IPS-NIHi7 (cell line): ENCODE results near the gene AURKB.

Experiments used
- DNase-seq: peaks from one replicate; pipeline ENCODE4 v3.0.0; 2012; ENCODE audit warnings: mixed read lengths; ENCODE audit errors: extremely low spot score

Gene AURKB

GRCh38 chr17:8162233-8162996 lies 48.0 kb downstream of the AURKB start, which contains the start of gene VAMP2:
Gene VAMP2 (minus strand): TSS chr17:8162948. CDS start chr17:8162879, 69 bp downstream.
- peak; percentile 52 for DNase-seq

GRCh38 chr17:8161289-8162232 lies 48.8 kb downstream of the AURKB start:
- DNase-seq, result no peak

GRCh38 chr17:8160741-8161221 lies 49.6 kb downstream of the AURKB start:
- no peak for DNase-seq

GRCh38 chr17:8160224-8160577 lies 50.2 kb downstream of the AURKB start:
- DNase-seq, result no peak

- no peak for DNase-seq
These were observed 50.7 kb downstream of the AURKB start for GRCh38 chr17:8159459-8160223.

- no peak for DNase-seq
These were observed 51.4 kb downstream of the AURKB start for GRCh38 chr17:8159032-8159400.

GRCh38 chr17:8158267-8159031 lies 51.9 kb downstream of the AURKB start:
- peak; percentile 68 for DNase-seq

GRCh38 chr17:8156246-8156992 lies 54.0 kb downstream of the AURKB start:
- DNase-seq, result peak; percentile 94

GRCh38 chr17:8155996-8156245 lies 54.5 kb downstream of the AURKB start:
- DNase-seq, result no peak

- DNase-seq, result no peak
These were observed 55.0 kb downstream of the AURKB start for GRCh38 chr17:8155231-8155995.
